HepG2 (cell line): ENCODE results near the gene VPREB3. TPM values are rescaled to one million over a fixed set of nuclear protein-coding genes. Genes with fewer than 3 reads are reported as not detected.

ENCODE experiments used
- GLI4 ChIP-seq: sonication (generic); formaldehyde crosslinking; IDR thresholded peaks from 2 replicates; pipeline ENCODE4 v1.5.1; 2020; ENCODE audit warnings: missing genetic modification reagents, mild to moderate bottlenecking, moderate library complexity, borderline replicate concordance
- JUN ChIP-seq: sonication (generic); formaldehyde crosslinking; IDR thresholded peaks from 2 replicates; pipeline ENCODE4 v1.4.0; 2020; ENCODE audit warnings: mild to moderate bottlenecking, missing genetic modification reagents
- MBNL3 ChIP-seq: fragments of 250-450 bp; sonication (Bioruptor Pico); conservative IDR thresholded peaks from 2 replicates; pipeline ENCODE4 v1.8.0; 2022; ENCODE audit warnings: mild to moderate bottlenecking, inconsistent platforms
- PRDM4 ChIP-seq: sonication (generic); formaldehyde crosslinking; IDR thresholded peaks from 2 replicates; pipeline ENCODE4 v1.9.0; 2021; ENCODE audit warnings: missing genetic modification reagents, borderline replicate concordance
- REL ChIP-seq: sonication (generic); formaldehyde crosslinking; conservative IDR thresholded peaks from 2 replicates; pipeline ENCODE4 v1.8.0; 2022; ENCODE audit warnings: mild to moderate bottlenecking, missing genetic modification reagents, moderate library complexity
- ZMYM4 ChIP-seq: sonication (generic); formaldehyde crosslinking; IDR thresholded peaks from 2 replicates; pipeline ENCODE4 v1.8.1; 2023; ENCODE audit warnings: mild to moderate bottlenecking, missing genetic modification reagents
- ZNF780A ChIP-seq: sonication (generic); formaldehyde crosslinking; IDR thresholded peaks from 2 replicates; pipeline ENCODE4 v1.8.0; 2022; ENCODE audit warnings: mild to moderate bottlenecking, missing genetic modification reagents, moderate library complexity
- polyA plus RNA-seq, 8 experiments: library from polyadenylated mRNA; depleted of rRNA in 3 of 8; stranded (reverse) in 7 of 8; unstranded in 1 of 8; fragments of >200 nt; fragmentation: Illumina TruSeq in 4 of 8; extraction: Trizol in 4 of 8; gene quantifications; 2 replicates each; pipeline versions ENCODE4 v1.2.1 to v1.2.3, GENCODE V29; 2011 to 2016; ENCODE audit warnings: low read depth in 4 of 8, missing spikeins in 1 of 8, mixed read lengths in 1 of 8; ENCODE audit not compliant: insufficient read depth in 1 of 8
- total RNA-seq, 5 experiments: library from RNA; depleted of rRNA; stranded (reverse); fragments of >200 nt; fragmentation: Illumina TruSeq; extraction: Trizol; gene quantifications; 2 replicates each; pipeline ENCODE4 v1.2.3, GENCODE V29; 2016; ENCODE audit warnings: low read depth in 1 of 5
- TF ChIP-seq, protein P1 (sequence below): sonication (generic); formaldehyde crosslinking; IDR thresholded peaks from 2 replicates; pipeline ENCODE4 v1.9.0; 2021; ENCODE audit warnings: missing genetic modification reagents, borderline replicate concordance
- TF ChIP-seq, protein P2 (sequence below): sonication (generic); formaldehyde crosslinking; IDR thresholded peaks from 2 replicates; pipeline ENCODE4 v1.9.0; 2021; ENCODE audit warnings: mild to moderate bottlenecking, missing genetic modification reagents
- TF ChIP-seq, protein P3 (sequence below): sonication (generic); formaldehyde crosslinking; IDR thresholded peaks from 2 replicates; pipeline ENCODE4 v1.9.0; 2021; ENCODE audit warnings: missing genetic modification reagents, mild to moderate bottlenecking, borderline replicate concordance
- TF ChIP-seq, protein P4 (sequence below): IDR thresholded peaks from 2 replicates; pipeline ENCODE4 v1.6.1; 2018; ENCODE audit warnings: missing genetic modification reagents, mild to moderate bottlenecking, missing compliant biosample characterization

The VPREB3 gene
- total and polyA plus RNA-seq, 2 of the 13 experiments (the other 11 are each of a cell fraction or from before 2014, with no cell fraction given): 0.22 TPM; not detected in 1

GRCh38 chr22:23774114-23774921 lies 20.1 kb upstream of the VPREB3 start (continued):
- TF ChIP-seq, protein P1, sequence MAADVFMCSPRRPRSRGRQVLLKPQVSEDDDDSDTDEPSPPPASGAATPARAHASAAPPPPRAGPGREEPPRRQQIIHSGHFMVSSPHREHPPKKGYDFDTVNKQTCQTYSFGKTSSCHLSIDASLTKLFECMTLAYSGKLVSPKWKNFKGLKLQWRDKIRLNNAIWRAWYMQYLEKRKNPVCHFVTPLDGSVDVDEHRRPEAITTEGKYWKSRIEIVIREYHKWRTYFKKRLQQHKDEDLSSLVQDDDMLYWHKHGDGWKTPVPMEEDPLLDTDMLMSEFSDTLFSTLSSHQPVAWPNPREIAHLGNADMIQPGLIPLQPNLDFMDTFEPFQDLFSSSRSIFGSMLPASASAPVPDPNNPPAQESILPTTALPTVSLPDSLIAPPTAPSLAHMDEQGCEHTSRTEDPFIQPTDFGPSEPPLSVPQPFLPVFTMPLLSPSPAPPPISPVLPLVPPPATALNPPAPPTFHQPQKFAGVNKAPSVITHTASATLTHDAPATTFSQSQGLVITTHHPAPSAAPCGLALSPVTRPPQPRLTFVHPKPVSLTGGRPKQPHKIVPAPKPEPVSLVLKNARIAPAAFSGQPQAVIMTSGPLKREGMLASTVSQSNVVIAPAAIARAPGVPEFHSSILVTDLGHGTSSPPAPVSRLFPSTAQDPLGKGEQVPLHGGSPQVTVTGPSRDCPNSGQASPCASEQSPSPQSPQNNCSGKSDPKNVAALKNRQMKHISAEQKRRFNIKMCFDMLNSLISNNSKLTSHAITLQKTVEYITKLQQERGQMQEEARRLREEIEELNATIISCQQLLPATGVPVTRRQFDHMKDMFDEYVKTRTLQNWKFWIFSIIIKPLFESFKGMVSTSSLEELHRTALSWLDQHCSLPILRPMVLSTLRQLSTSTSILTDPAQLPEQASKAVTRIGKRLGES (CRISPR knock-in tag): no peak
- TF ChIP-seq, protein P2, sequence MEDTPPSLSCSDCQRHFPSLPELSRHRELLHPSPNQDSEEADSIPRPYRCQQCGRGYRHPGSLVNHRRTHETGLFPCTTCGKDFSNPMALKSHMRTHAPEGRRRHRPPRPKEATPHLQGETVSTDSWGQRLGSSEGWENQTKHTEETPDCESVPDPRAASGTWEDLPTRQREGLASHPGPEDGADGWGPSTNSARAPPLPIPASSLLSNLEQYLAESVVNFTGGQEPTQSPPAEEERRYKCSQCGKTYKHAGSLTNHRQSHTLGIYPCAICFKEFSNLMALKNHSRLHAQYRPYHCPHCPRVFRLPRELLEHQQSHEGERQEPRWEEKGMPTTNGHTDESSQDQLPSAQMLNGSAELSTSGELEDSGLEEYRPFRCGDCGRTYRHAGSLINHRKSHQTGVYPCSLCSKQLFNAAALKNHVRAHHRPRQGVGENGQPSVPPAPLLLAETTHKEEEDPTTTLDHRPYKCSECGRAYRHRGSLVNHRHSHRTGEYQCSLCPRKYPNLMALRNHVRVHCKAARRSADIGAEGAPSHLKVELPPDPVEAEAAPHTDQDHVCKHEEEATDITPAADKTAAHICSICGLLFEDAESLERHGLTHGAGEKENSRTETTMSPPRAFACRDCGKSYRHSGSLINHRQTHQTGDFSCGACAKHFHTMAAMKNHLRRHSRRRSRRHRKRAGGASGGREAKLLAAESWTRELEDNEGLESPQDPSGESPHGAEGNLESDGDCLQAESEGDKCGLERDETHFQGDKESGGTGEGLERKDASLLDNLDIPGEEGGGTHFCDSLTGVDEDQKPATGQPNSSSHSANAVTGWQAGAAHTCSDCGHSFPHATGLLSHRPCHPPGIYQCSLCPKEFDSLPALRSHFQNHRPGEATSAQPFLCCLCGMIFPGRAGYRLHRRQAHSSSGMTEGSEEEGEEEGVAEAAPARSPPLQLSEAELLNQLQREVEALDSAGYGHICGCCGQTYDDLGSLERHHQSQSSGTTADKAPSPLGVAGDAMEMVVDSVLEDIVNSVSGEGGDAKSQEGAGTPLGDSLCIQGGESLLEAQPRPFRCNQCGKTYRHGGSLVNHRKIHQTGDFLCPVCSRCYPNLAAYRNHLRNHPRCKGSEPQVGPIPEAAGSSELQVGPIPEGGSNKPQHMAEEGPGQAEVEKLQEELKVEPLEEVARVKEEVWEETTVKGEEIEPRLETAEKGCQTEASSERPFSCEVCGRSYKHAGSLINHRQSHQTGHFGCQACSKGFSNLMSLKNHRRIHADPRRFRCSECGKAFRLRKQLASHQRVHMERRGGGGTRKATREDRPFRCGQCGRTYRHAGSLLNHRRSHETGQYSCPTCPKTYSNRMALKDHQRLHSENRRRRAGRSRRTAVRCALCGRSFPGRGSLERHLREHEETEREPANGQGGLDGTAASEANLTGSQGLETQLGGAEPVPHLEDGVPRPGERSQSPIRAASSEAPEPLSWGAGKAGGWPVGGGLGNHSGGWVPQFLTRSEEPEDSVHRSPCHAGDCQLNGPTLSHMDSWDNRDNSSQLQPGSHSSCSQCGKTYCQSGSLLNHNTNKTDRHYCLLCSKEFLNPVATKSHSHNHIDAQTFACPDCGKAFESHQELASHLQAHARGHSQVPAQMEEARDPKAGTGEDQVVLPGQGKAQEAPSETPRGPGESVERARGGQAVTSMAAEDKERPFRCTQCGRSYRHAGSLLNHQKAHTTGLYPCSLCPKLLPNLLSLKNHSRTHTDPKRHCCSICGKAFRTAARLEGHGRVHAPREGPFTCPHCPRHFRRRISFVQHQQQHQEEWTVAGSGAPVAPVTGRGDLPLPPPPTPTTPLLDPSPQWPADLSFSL: no peak
- TF ChIP-seq, protein P3, sequence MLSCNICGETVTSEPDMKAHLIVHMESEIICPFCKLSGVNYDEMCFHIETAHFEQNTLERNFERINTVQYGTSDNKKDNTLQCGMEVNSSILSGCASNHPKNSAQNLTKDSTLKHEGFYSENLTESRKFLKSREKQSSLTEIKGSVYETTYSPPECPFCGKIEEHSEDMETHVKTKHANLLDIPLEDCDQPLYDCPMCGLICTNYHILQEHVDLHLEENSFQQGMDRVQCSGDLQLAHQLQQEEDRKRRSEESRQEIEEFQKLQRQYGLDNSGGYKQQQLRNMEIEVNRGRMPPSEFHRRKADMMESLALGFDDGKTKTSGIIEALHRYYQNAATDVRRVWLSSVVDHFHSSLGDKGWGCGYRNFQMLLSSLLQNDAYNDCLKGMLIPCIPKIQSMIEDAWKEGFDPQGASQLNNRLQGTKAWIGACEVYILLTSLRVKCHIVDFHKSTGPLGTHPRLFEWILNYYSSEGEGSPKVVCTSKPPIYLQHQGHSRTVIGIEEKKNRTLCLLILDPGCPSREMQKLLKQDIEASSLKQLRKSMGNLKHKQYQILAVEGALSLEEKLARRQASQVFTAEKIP (CRISPR knock-in tag): no peak
- TF ChIP-seq JUN (CRISPR knock-in tag) (no peak; the same call in none of the 2 replicates), ZNF780A (CRISPR knock-in tag) (no peak), GLI4 (no peak), PRDM4 (CRISPR knock-in tag) (no peak), ZMYM4 (peak; percentile 70), MBNL3 (CRISPR knock-in tag) (no peak), REL (CRISPR knock-in tag) (no peak)
- TF ChIP-seq, protein P4, sequence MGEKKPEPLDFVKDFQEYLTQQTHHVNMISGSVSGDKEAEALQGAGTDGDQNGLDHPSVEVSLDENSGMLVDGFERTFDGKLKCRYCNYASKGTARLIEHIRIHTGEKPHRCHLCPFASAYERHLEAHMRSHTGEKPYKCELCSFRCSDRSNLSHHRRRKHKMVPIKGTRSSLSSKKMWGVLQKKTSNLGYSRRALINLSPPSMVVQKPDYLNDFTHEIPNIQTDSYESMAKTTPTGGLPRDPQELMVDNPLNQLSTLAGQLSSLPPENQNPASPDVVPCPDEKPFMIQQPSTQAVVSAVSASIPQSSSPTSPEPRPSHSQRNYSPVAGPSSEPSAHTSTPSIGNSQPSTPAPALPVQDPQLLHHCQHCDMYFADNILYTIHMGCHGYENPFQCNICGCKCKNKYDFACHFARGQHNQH (CRISPR knock-in tag): peak; percentile 73
